Heart left ventricle (tissue), 16 donors: ENCODE results near the gene OR52I1. TPM values are rescaled to one million over a fixed set of nuclear protein-coding genes. Genes with fewer than 3 reads are reported as not detected.

ENCODE experiments used
- ATAC-seq, 4 donors: fragments of 200-7000 bp; cut with Tn5 transposase; one replicate each; pipeline ENCODE4 v1.9.1; 2020 to 2022; ENCODE audit warnings: moderate library complexity in 4 of 4, mild to moderate bottlenecking in 3 of 4, moderate number of reproducible peaks in 1 of 4
- DNase-seq, 5 donors: peaks; one replicate each; pipeline ENCODE4 v3.0.0-alpha.2; 2020
- H3K27ac ChIP-seq, 12 donors: fragments of 200-600 bp; sonication (generic) in 4 of 12; one replicate each; pipeline versions ENCODE4 v1.5.0 to v1.8.0; 2016 to 2022; ENCODE audit warnings: mild to moderate bottlenecking in 2 of 12
- H3K27me3 ChIP-seq, 9 donors: fragments of 200-600 bp; sonication (generic) in 2 of 9; one replicate each; pipeline versions ENCODE4 v1.5.1 to v1.8.0; 2016 to 2022; ENCODE audit warnings: mild to moderate bottlenecking in 3 of 9
- H3K36me3 ChIP-seq, 9 donors: fragments of 200-600 bp; sonication (generic) in 2 of 9; one replicate each; pipeline versions ENCODE4 v1.5.0 to v1.8.0; 2018 to 2022; ENCODE audit warnings: mild to moderate bottlenecking in 2 of 9
- H3K4me1 ChIP-seq, 12 donors: fragments of 200-600 bp; sonication (generic) in 4 of 12; one replicate each; pipeline versions ENCODE4 v1.5.0 to v1.8.0; 2016 to 2022; ENCODE audit warnings: mild to moderate bottlenecking in 3 of 12
- H3K4me3 ChIP-seq, 12 donors: fragments of 200-600 bp; sonication (generic) in 4 of 12; one replicate each; pipeline versions ENCODE4 v1.5.0 to v1.8.0; 2017 to 2022; ENCODE audit warnings: mild to moderate bottlenecking in 9 of 12, moderate library complexity in 4 of 12
- H3K9me3 ChIP-seq, 12 donors: fragments of 200-600 bp; sonication (generic) in 4 of 12; one replicate each; pipeline versions ENCODE4 v1.5.0 to v1.8.0; 2016 to 2022; ENCODE audit warnings: mild to moderate bottlenecking in 1 of 12
- CTCF ChIP-seq, 12 donors: fragments of 200-600 bp; sonication (generic) in 4 of 12; IDR thresholded peaks; one replicate each; pipeline versions ENCODE4 v1.5.0 to v1.8.0; 2018 to 2022; ENCODE audit warnings: antibody characterized with exemption in 12 of 12, mild to moderate bottlenecking in 5 of 12
- POLR2A ChIP-seq, 2 donors: fragments of 450-650 bp; IDR thresholded peaks; one replicate each; pipeline ENCODE4 v1.6.1; 2017; ENCODE audit warnings: antibody characterized with exemption in 2 of 2, mild to moderate bottlenecking in 2 of 2, moderate library complexity in 2 of 2
- WGBS, 4 donors: extraction: QIAGEN DNeasy Blood & Tissue Kit in 2 of 4; methylation state at CpG; one replicate each; pipeline versions ENCODE4 v1.1.5 to v1.1.7; 2013 to 2018; 5-methylcytosine and 5-hydroxymethylcytosine counted together
- intact Hi-C, 10 donors: fragments of 100-400 bp; cut with DNase I; formaldehyde crosslinking; loops; one replicate each; pipeline versions ENCODE4 v1.11.1 to v1.14.2; 2022
- polyA plus RNA-seq, 2 donors: library from polyadenylated mRNA; stranded (reverse); fragments of 200-250 nt; gene quantifications; one replicate each; pipeline ENCODE4 v1.2.3, GENCODE V29; 2013
- total RNA-seq, 9 donors: library from RNA; depleted of rRNA in 2 of 9; stranded (reverse); fragments of >200 nt in 2 of 9; fragmentation: NEBNext Ultra II Directional in 3 of 9; extraction: Animal tissue kit (Norgen Biotek cat#: 25700) in 3 of 9; gene quantifications; one replicate each; pipeline versions ENCODE4 v1.1.0 to v1.2.4, GENCODE V29; 2016 to 2023
- donor health status: ischemic (EF 13 %, LVEDD 7.1; RV severe dilation, severe dysfunction).
- donor health status: healthy with polysubstance abuse.
- donor health status: DM: no; HTN: yes; CAD: no.
- donor health status: DM: no; HTN: no; CAD: no.
- donor health status: ischemic (EF 25% LVEDD 6.9; RV normal size, moderate dysfunction).
- donor health status: ischemic (EF 25% LVEDD 5.7; RV mildly dilated, moderate dysfunction).
- donor health status: healthy.
- donor health status: DM: yes; HTN: yes; CAD: no.
- donor health status: ischemic (EF 35%, LVEDD 5.7; RV mildly dilated, moderate dysfunction).
- donor health status: nonischemic (EF 11% LVEDD 7.7; RV severe dilation, severe dysfunction).
- donor health status: DM: yes; HTN: yes; CAD: no.
- donor health status: PGD.
- donor health status: ischemic (EF 29% LVEDD 5.4; RV normal size, mild dysfunction).
- donor health status: nonischemic (EF 23%, LVEDD 6.1; RV moderate dilation, normal function).

OR52I1 gene
- total and polyA plus RNA-seq, 11 donors, result not detected

- 75 to 83% (median 79%) methylated on average over 8 of the region's 8 CpGs for WGBS, 4 donors
- Histone ChIP-seq H3K4me3 (no peak overlapping the region), H3K9me3 (peaks cover 0 to 20% (median 2%) of the 10 kb centered on the region in 12 donors), H3K27ac (no peak overlapping the region), H3K36me3 (no peaks in the 10 kb centered on the region), H3K4me1 (no peaks in the 10 kb centered on the region), H3K27me3 (no peaks in the 10 kb centered on the region)
- no peak for DNase-seq
- intact Hi-C loops, result no loop called here
- ATAC-seq, result no peak
- TF ChIP-seq POLR2A (IDR thresholded peaks at IDR 0.05), result no peak
- peak in 1 of 12 donors; percentile 6 for TF ChIP-seq CTCF (IDR thresholded peaks at IDR 0.05)
These were observed 42.4 kb upstream of the OR52I1 start for GRCh38 chr11:4551346-4551979.

- WGBS, 4 donors, result 58 to 71% (median 65%) methylated on average over 6 to 8 of the region's 8 CpGs
These were observed 34.1 kb upstream of the OR52I1 start for GRCh38 chr11:4559527-4560440.

GRCh38 chr11:4560467-4560866, 33.4 kb upstream of the OR52I1 start:
- 94 to 100% (median 94%) methylated on average over 1 of the region's 1 CpG for WGBS, 4 donors
- TF ChIP-seq POLR2A (IDR thresholded peaks at IDR 0.05), result no peak
- TF ChIP-seq CTCF (IDR thresholded peaks at IDR 0.05), result no peak
- peaks cover 0 to 12% (median 0%) of the 10 kb centered on the region in 12 donors for H3K9me3 ChIP-seq

More at GRCh38 chr11:4559527-4560440, 34.1 kb upstream of the OR52I1 start:
- ATAC-seq, result no peak
- Histone ChIP-seq H3K27ac (no peak overlapping the region), H3K4me3 (no peak overlapping the region), H3K36me3 (no peaks in the 10 kb centered on the region), H3K4me1 (no peaks in the 10 kb centered on the region), H3K27me3 (peaks cover 0 to 6% (median 0%) of the 10 kb centered on the region in 9 donors), H3K9me3 (peaks cover 0 to 11% (median 0%) of the 10 kb centered on the region in 12 donors)
- TF ChIP-seq POLR2A (IDR thresholded peaks at IDR 0.05) (no peak), CTCF (IDR thresholded peaks at IDR 0.05) (no peak)
- no peak for DNase-seq
- intact Hi-C loops, result no loop called here

GRCh38 chr11:4565371-4565770, 28.5 kb upstream of the OR52I1 start:
- WGBS, 4 donors, result 77 to 86% (median 84%) methylated on average over 3 of the region's 3 CpGs
- Histone ChIP-seq H3K9me3 (peaks cover 0 to 12% (median 0%) of the 10 kb centered on the region in 12 donors), H3K27ac (no peak overlapping the region), H3K4me1 (no peaks in the 10 kb centered on the region), H3K27me3 (no peaks in the 10 kb centered on the region), H3K36me3 (no peaks in the 10 kb centered on the region), H3K4me3 (no peak overlapping the region)
- TF ChIP-seq CTCF (IDR thresholded peaks at IDR 0.05) (no peak), POLR2A (IDR thresholded peaks at IDR 0.05) (no peak)
- intact Hi-C loops, result no loop called here
- ATAC-seq, result no peak
- no peak for DNase-seq

More at GRCh38 chr11:4560467-4560866, 33.4 kb upstream of the OR52I1 start:
- intact Hi-C loops, result no loop called here
- H3K27me3 ChIP-seq, result peaks cover 0 to 6% (median 0%) of the 10 kb centered on the region in 9 donors
- no peaks in the 10 kb centered on the region for H3K4me1 ChIP-seq
- H3K4me3 ChIP-seq, result no peak overlapping the region
- ATAC-seq (no peak), DNase-seq (no peak)
- H3K27ac ChIP-seq, result no peak overlapping the region
- no peaks in the 10 kb centered on the region for H3K36me3 ChIP-seq
